Loucy (cell line): ENCODE results near the gene LLCFC1.

Experiments used
- H2AFZ ChIP-seq: fragments of 200-600 bp; sonication (generic); 2 replicates; pipeline ENCODE4 v1.6.0; 2016; ENCODE audit warnings: antibody characterized with exemption, mild to moderate bottlenecking, low read length, moderate library complexity
- H3F3A ChIP-seq: fragments of 200-600 bp; 2 replicates; pipeline ENCODE4 v1.6.0; 2016; ENCODE audit warnings: antibody characterized with exemption, low read depth, mild to moderate bottlenecking
- H3K27me3 ChIP-seq: fragments of 200-600 bp; sonication (generic); 2 replicates; pipeline ENCODE4 v1.6.1; 2014; ENCODE audit warnings: low read length, mild to moderate bottlenecking; ENCODE audit not compliant: insufficient read depth, poor library complexity, severe bottlenecking
- H3K36me3 ChIP-seq: fragments of 200-600 bp; sonication (generic); 2 replicates; pipeline ENCODE4 v1.6.1; 2016; ENCODE audit warnings: low read length; ENCODE audit not compliant: insufficient read depth
- H3K4me1 ChIP-seq: fragments of 200-600 bp; sonication (generic); 2 replicates; pipeline ENCODE4 v1.5.1; 2014; ENCODE audit warnings: low read length, mild to moderate bottlenecking; ENCODE audit not compliant: insufficient read depth, poor library complexity, severe bottlenecking
- H3K4me2 ChIP-seq: fragments of 200-600 bp; sonication (generic); 2 replicates; pipeline ENCODE4 v1.6.0; 2014; ENCODE audit warnings: antibody characterized with exemption, low read length, low read depth, mild to moderate bottlenecking; ENCODE audit not compliant: poor library complexity, severe bottlenecking
- H3K4me3 ChIP-seq: fragments of 200-600 bp; sonication (generic); 2 replicates; pipeline ENCODE4 v1.5.1; 2014; ENCODE audit warnings: low read length, mild to moderate bottlenecking, mixed read lengths; ENCODE audit not compliant: poor library complexity, severe bottlenecking
- H3K79me2 ChIP-seq: fragments of 200-600 bp; sonication (generic); 2 replicates; pipeline ENCODE4 v1.6.1; 2014; ENCODE audit warnings: low read length; ENCODE audit not compliant: insufficient read depth
- H3K9ac ChIP-seq: fragments of 200-600 bp; sonication (generic); 2 replicates; pipeline ENCODE4 v1.6.0; 2014; ENCODE audit warnings: mild to moderate bottlenecking, low read depth, low read length, moderate library complexity; ENCODE audit not compliant: poor library complexity, severe bottlenecking
- H3K9me2 ChIP-seq: fragments of 200-600 bp; sonication (generic); replicated peaks from 2 replicates; pipeline ENCODE4 v1.6.1; 2016; ENCODE audit warnings: low read depth, low read length, mixed read lengths
- H3K9me3 ChIP-seq: fragments of 200-600 bp; sonication (generic); 2 replicates; pipeline ENCODE4 v1.6.1; 2014; ENCODE audit warnings: mild to moderate bottlenecking, antibody characterized with exemption, low read length, low read depth; ENCODE audit not compliant: insufficient read depth
- H4K20me1 ChIP-seq: fragments of 200-600 bp; sonication (generic); 2 replicates; pipeline ENCODE4 v1.6.0; 2014; ENCODE audit warnings: antibody characterized with exemption, low read length, mild to moderate bottlenecking; ENCODE audit not compliant: insufficient read depth, poor library complexity, severe bottlenecking
- EZH2phosphoT487 ChIP-seq: fragments of 200-600 bp; IDR thresholded peaks from 2 replicates; pipeline ENCODE4 v1.6.1; 2018; ENCODE audit warnings: antibody characterized with exemption, mild to moderate bottlenecking, moderate library complexity, borderline replicate concordance
- TF ChIP-seq, protein P1 (sequence below): fragments of 200-600 bp; sonication (generic); conservative IDR thresholded peaks from 2 replicates; pipeline ENCODE4 v1.5.1; 2014; ENCODE audit warnings: mild to moderate bottlenecking, antibody characterized with exemption, low read length

The LLCFC1 gene

GRCh38 chr7:142913566-142913965 lies 25.7 kb upstream of the LLCFC1 start:
- Histone ChIP-seq H3K9me2 (no peaks in the 10 kb centered on the region), H3K36me3 (no peaks in the 10 kb centered on the region), H3F3A (no peaks in the 10 kb centered on the region), H3K27me3 (no peaks in the 10 kb centered on the region), H3K9ac (no peak overlapping the region), H3K9me3 (no peaks in the 10 kb centered on the region), H3K4me1 (peaks cover 9% of the 10 kb centered on the region), H3K4me3 (no peak overlapping the region), H2AFZ (no peak overlapping the region), H3K79me2 (no peaks in the 10 kb centered on the region), H3K4me2 (no peak overlapping the region), H4K20me1 (no peaks in the 10 kb centered on the region)
- no peak for TF ChIP-seq EZH2phosphoT487
- TF ChIP-seq, protein P1, sequence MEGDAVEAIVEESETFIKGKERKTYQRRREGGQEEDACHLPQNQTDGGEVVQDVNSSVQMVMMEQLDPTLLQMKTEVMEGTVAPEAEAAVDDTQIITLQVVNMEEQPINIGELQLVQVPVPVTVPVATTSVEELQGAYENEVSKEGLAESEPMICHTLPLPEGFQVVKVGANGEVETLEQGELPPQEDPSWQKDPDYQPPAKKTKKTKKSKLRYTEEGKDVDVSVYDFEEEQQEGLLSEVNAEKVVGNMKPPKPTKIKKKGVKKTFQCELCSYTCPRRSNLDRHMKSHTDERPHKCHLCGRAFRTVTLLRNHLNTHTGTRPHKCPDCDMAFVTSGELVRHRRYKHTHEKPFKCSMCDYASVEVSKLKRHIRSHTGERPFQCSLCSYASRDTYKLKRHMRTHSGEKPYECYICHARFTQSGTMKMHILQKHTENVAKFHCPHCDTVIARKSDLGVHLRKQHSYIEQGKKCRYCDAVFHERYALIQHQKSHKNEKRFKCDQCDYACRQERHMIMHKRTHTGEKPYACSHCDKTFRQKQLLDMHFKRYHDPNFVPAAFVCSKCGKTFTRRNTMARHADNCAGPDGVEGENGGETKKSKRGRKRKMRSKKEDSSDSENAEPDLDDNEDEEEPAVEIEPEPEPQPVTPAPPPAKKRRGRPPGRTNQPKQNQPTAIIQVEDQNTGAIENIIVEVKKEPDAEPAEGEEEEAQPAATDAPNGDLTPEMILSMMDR: no peak

- Histone ChIP-seq H2AFZ (no peak overlapping the region), H3K4me2 (no peak overlapping the region), H3K9ac (no peak overlapping the region), H4K20me1 (no peaks in the 10 kb centered on the region), H3F3A (no peaks in the 10 kb centered on the region), H3K9me2 (no peaks in the 10 kb centered on the region), H3K4me3 (no peak overlapping the region), H3K27me3 (no peaks in the 10 kb centered on the region), H3K36me3 (no peaks in the 10 kb centered on the region), H3K79me2 (no peaks in the 10 kb centered on the region), H3K9me3 (no peaks in the 10 kb centered on the region), H3K4me1 (peaks cover 9% of the 10 kb centered on the region)
- TF ChIP-seq EZH2phosphoT487: no peak
- TF ChIP-seq, protein P1: no peak
These were observed 25.2 kb upstream of the LLCFC1 start for GRCh38 chr7:142914121-142914520.

- Histone ChIP-seq H3K4me1 (peaks cover 9% of the 10 kb centered on the region), H3K4me3 (no peak overlapping the region), H2AFZ (no peak overlapping the region), H3K4me2 (no peak overlapping the region), H3K9ac (no peak overlapping the region), H3K9me3 (no peaks in the 10 kb centered on the region), H3K9me2 (no peaks in the 10 kb centered on the region), H4K20me1 (no peaks in the 10 kb centered on the region), H3K79me2 (no peaks in the 10 kb centered on the region), H3K36me3 (no peaks in the 10 kb centered on the region), H3F3A (no peaks in the 10 kb centered on the region), H3K27me3 (no peaks in the 10 kb centered on the region)
- no peak for TF ChIP-seq EZH2phosphoT487
- TF ChIP-seq, protein P1: no peak; the same call in 1 of the 2 replicates
These were observed 24.0 kb upstream of the LLCFC1 start for GRCh38 chr7:142915315-142915714.
